CD14-positive monocyte (primary cell): Measurements from ENCODE around the gene PLEKHM3. TPM values are rescaled to one million over a fixed set of nuclear protein-coding genes. Genes with fewer than 3 reads are reported as not detected.

Experiments used
- DNase-seq, 3 donors: peaks; one replicate each; pipeline ENCODE4 v3.0.0-alpha.2; 2011 to 2022
- H2AFZ ChIP-seq: 2 replicates; pipeline ENCODE4 v1.6.0; 2012; ENCODE audit warnings: mild to moderate bottlenecking, low read depth, low read length, inconsistent platforms; ENCODE audit not compliant: insufficient read depth, poor library complexity, severe bottlenecking
- H3K27ac ChIP-seq, 2 donors: 1 replicate in 1 of 2; 2 replicates in 1 of 2; pipeline ENCODE4 v1.5.1; 2012 to 2013; ENCODE audit warnings: low read length in 2 of 2, control low read depth in 1 of 2, inconsistent platforms in 1 of 2, low read depth in 1 of 2, mild to moderate bottlenecking in 1 of 2
- H3K27me3 ChIP-seq, 2 donors: one replicate each; pipeline versions ENCODE4 v1.6.0 to v1.6.1; 2011 to 2013; ENCODE audit warnings: low read length in 2 of 2; ENCODE audit not compliant: control insufficient read depth in 2 of 2, insufficient read depth in 2 of 2
- H3K36me3 ChIP-seq, 2 donors: replicated peaks in 1 of 2; 1 replicate in 1 of 2; 2 replicates in 1 of 2; pipeline versions ENCODE4 v1.5.1 to v1.6.1; 2012 to 2013; ENCODE audit warnings: low read length in 2 of 2, control low read depth in 1 of 2, inconsistent platforms in 1 of 2, mild to moderate bottlenecking in 1 of 2; ENCODE audit not compliant: insufficient read depth in 2 of 2, control insufficient read depth in 1 of 2
- H3K4me1 ChIP-seq, 2 donors: 1 replicate in 1 of 2; 2 replicates in 1 of 2; pipeline versions ENCODE4 v1.5.1 to v1.6.1; 2012 to 2013; ENCODE audit warnings: low read length in 2 of 2, control low read depth in 1 of 2, inconsistent platforms in 1 of 2, mild to moderate bottlenecking in 1 of 2, moderate library complexity in 1 of 2; ENCODE audit not compliant: insufficient read depth in 2 of 2, control insufficient read depth in 1 of 2
- H3K4me2 ChIP-seq: replicated peaks from 2 replicates; pipeline ENCODE3; 2012; ENCODE audit warnings: low read length, moderate library complexity, mild to moderate bottlenecking; ENCODE audit not compliant: poor library complexity, severe bottlenecking; ENCODE audit errors: extremely low read depth
- H3K4me3 ChIP-seq, 3 experiments: fragments of 200-600 bp in 1 of 3; sonication (generic) in 1 of 3; replicated peaks in 1 of 3; 1 replicate in 2 of 3; 2 replicates in 1 of 3; pipeline ENCODE4 v1.5.1; 2011 to 2013; ENCODE audit warnings: low read length in 3 of 3, mild to moderate bottlenecking in 3 of 3, control low read depth in 2 of 3, low read depth in 2 of 3, inconsistent platforms in 1 of 3, moderate library complexity in 1 of 3
- H3K79me2 ChIP-seq: 2 replicates; pipeline ENCODE4 v1.6.0; 2012; ENCODE audit warnings: mild to moderate bottlenecking, control low read depth, inconsistent platforms, low read length, moderate library complexity; ENCODE audit not compliant: insufficient read depth
- H3K9ac ChIP-seq: 2 replicates; pipeline ENCODE4 v1.6.0; 2017; ENCODE audit warnings: low read length, mild to moderate bottlenecking; ENCODE audit not compliant: insufficient read depth, poor library complexity, severe bottlenecking
- H3K9me3 ChIP-seq, 2 donors: replicated peaks in 1 of 2; 1 replicate in 1 of 2; 2 replicates in 1 of 2; pipeline versions ENCODE4 v1.5.1 to v1.6.1; 2012 to 2013; ENCODE audit warnings: low read length in 2 of 2, control low read depth in 1 of 2; ENCODE audit not compliant: control insufficient read depth in 1 of 2, insufficient read depth in 1 of 2
- H4K20me1 ChIP-seq: 2 replicates; pipeline ENCODE4 v1.6.0; 2012; ENCODE audit warnings: mild to moderate bottlenecking, low read length, control low read depth, moderate library complexity; ENCODE audit not compliant: insufficient read depth
- H3K27ac Mint-ChIP-seq, 7 donors: one replicate each; pipeline ENCODE4 v1.8.0; 2020; ENCODE audit warnings: mild to moderate bottlenecking in 7 of 7, mixed read lengths in 7 of 7, moderate library complexity in 6 of 7, inconsistent platforms in 2 of 7
- H3K27me3 Mint-ChIP-seq, 3 donors: one replicate each; pipeline ENCODE4 v1.8.0; 2021 to 2022; ENCODE audit warnings: low read depth in 3 of 3, mild to moderate bottlenecking in 3 of 3, mixed read lengths in 3 of 3, moderate library complexity in 3 of 3, inconsistent platforms in 1 of 3
- H3K36me3 Mint-ChIP-seq, 2 donors: one replicate each; pipeline ENCODE4 v1.8.0; 2020; ENCODE audit warnings: mixed read lengths in 2 of 2, inconsistent platforms in 1 of 2, mild to moderate bottlenecking in 1 of 2
- H3K4me1 Mint-ChIP-seq: one replicate; pipeline ENCODE4 v1.8.0; 2020; ENCODE audit warnings: mild to moderate bottlenecking, mixed read lengths
- H3K4me3 Mint-ChIP-seq, 2 donors: one replicate each; pipeline ENCODE4 v1.8.0; 2020; ENCODE audit warnings: mild to moderate bottlenecking in 2 of 2, mixed read lengths in 2 of 2, moderate library complexity in 1 of 2
- H3K9me3 Mint-ChIP-seq, 7 donors: one replicate each; pipeline ENCODE4 v1.8.0; 2020 to 2022; ENCODE audit warnings: mixed read lengths in 7 of 7, mild to moderate bottlenecking in 6 of 7, moderate library complexity in 6 of 7, inconsistent platforms in 2 of 7
- CTCF ChIP-seq: fragments of 200-600 bp; IDR thresholded peaks from one replicate; pipeline ENCODE4 v1.8.0; 2022; ENCODE audit warnings: antibody characterized with exemption, mild to moderate bottlenecking
- WGBS: methylation state at CpG from one replicate; pipeline ENCODE4 v1.1.5; 2013; ENCODE audit warnings: missing lambda C conversion rate; ENCODE audit not compliant: insufficient coverage; 5-methylcytosine and 5-hydroxymethylcytosine counted together
- intact Hi-C, 2 donors: fragments of 100-400 bp; cut with micrococcal nuclease; formaldehyde crosslinking; loops; one replicate each; pipeline versions ENCODE4 v1.15.0 to v1.15.1; 2023
- polyA plus RNA-seq, 3 donors: library from polyadenylated mRNA; depleted of rRNA in 1 of 3; unstranded in 2 of 3; stranded (reverse) in 1 of 3; fragments of 300-500 nt in 2 of 3; fragments of >200 nt in 1 of 3; fragmentation: Illumina TruSeq in 2 of 3; gene quantifications; 1 replicate in 2 of 3; 2 replicates in 1 of 3; pipeline ENCODE4 v1.2.3, GENCODE V29; 2012 to 2021

The PLEKHM3 gene
- polyA plus RNA-seq, 3 donors, result 3.0 to 8.0 (median 3.0) TPM

GRCh38 chr2:207919164-207919919 is 106.0 kb downstream of the PLEKHM3 start:
- H3K9me3 ChIP-seq, result no peaks in the 10 kb centered on the region
- no peaks in the 10 kb centered on the region for H3K79me2 ChIP-seq
- H3K9me3 Mint-ChIP-seq, result no peaks in the 10 kb centered on the region
- no peak overlapping the region for H3K27ac Mint-ChIP-seq
- H3K27me3 Mint-ChIP-seq, result peaks cover 0 to 2% (median 0%) of the 10 kb centered on the region in 3 donors
- H3K9ac ChIP-seq, result no peak overlapping the region
- no peaks in the 10 kb centered on the region for H3K27me3 ChIP-seq
- peaks cover 4% of the 10 kb centered on the region in 2 donors for H3K36me3 ChIP-seq
- H3K27ac ChIP-seq, result no peak overlapping the region
- no peaks in the 10 kb centered on the region for H3K4me1 ChIP-seq
- no peak overlapping the region for H3K4me2 ChIP-seq
- no peak overlapping the region for H3K4me3 ChIP-seq
- peaks cover 34% of the 10 kb centered on the region in 2 donors for H3K36me3 Mint-ChIP-seq
- intact Hi-C loops, result no loop called here
- H3K4me3 Mint-ChIP-seq, result no peak overlapping the region
- WGBS, result 97% methylated on average over 3 of the region's 8 CpGs
- H2AFZ ChIP-seq, result no peak overlapping the region
- DNase-seq, result no peak
- TF ChIP-seq CTCF, result no peak
- H4K20me1 ChIP-seq, result no peaks in the 10 kb centered on the region
- H3K4me1 Mint-ChIP-seq, result no peaks in the 10 kb centered on the region

- peaks cover 45 to 49% of the 10 kb centered on the region in 2 donors for H3K36me3 Mint-ChIP-seq
- 96% methylated on average over 4 of the region's 6 CpGs for WGBS
- H3K27ac Mint-ChIP-seq, result no peak overlapping the region
- no peak overlapping the region for H3K4me2 ChIP-seq
- no peak overlapping the region for H3K9ac ChIP-seq
- TF ChIP-seq CTCF, result no peak
- no peak overlapping the region for H3K27ac ChIP-seq
- H3K36me3 ChIP-seq, result peaks cover 5 to 19% of the 10 kb centered on the region in 2 donors
- H3K27me3 Mint-ChIP-seq, result peaks cover 0 to 1% (median 0%) of the 10 kb centered on the region in 3 donors
- intact Hi-C loops, result no loop called here
- H3K9me3 Mint-ChIP-seq, result peaks cover 0 to 2% (median 0%) of the 10 kb centered on the region in 7 donors
- no peaks in the 10 kb centered on the region for H3K4me1 Mint-ChIP-seq
- no peak for DNase-seq
- H3K27me3 ChIP-seq, result no peaks in the 10 kb centered on the region
- no peaks in the 10 kb centered on the region for H4K20me1 ChIP-seq
- no peak overlapping the region for H3K4me3 ChIP-seq
- no peak overlapping the region for H3K4me3 Mint-ChIP-seq
- no peak overlapping the region for H2AFZ ChIP-seq
- H3K79me2 ChIP-seq, result no peaks in the 10 kb centered on the region
- no peaks in the 10 kb centered on the region for H3K9me3 ChIP-seq
- H3K4me1 ChIP-seq, result no peaks in the 10 kb centered on the region
These were observed 110.6 kb downstream of the PLEKHM3 start for GRCh38 chr2:207914716-207915115.
